Neural crest cell (in vitro differentiated cells): ENCODE measurements around the gene FMN1. TPM values are rescaled to one million over a fixed set of nuclear protein-coding genes. Genes with fewer than 3 reads are reported as not detected.
"Not testable (repeated sequence)": the region's sequence is repeated elsewhere in the genome, so short reads cannot be mapped to it uniquely, and the experiment has no call there.

Source experiments
- DNase-seq: peaks from one replicate; pipeline ENCODE4 v3.0.0; 2021; ENCODE audit warnings: low read depth, mixed read lengths, low spot score
- H3K27ac Mint-ChIP-seq: one replicate; pipeline ENCODE4 v1.8.0; 2021; ENCODE audit warnings: mild to moderate bottlenecking, mixed read lengths; ENCODE audit not compliant: unreplicated experiment
- H3K27me3 Mint-ChIP-seq: 2 replicates; pipeline ENCODE4 v1.8.0; 2021; ENCODE audit warnings: low read depth, mild to moderate bottlenecking, mixed read lengths
- H3K36me3 Mint-ChIP-seq: 2 replicates; pipeline ENCODE4 v1.8.0; 2021; ENCODE audit warnings: low read depth, mild to moderate bottlenecking, mixed read lengths
- H3K4me1 Mint-ChIP-seq: 2 replicates; pipeline ENCODE4 v1.8.0; 2021; ENCODE audit warnings: mixed read lengths
- H3K4me3 Mint-ChIP-seq: one replicate; pipeline ENCODE4 v1.8.0; 2021; ENCODE audit warnings: mild to moderate bottlenecking, mixed read lengths
- H3K9me3 Mint-ChIP-seq: 2 replicates; pipeline ENCODE4 v1.8.0; 2021; ENCODE audit warnings: mixed read lengths
- CTCF ChIP-seq: fragments of 200-600 bp; sonication (generic); conservative IDR thresholded peaks from 2 replicates; pipeline ENCODE4 v1.5.0; 2021; ENCODE audit warnings: antibody characterized with exemption, mild to moderate bottlenecking
- total RNA-seq: library from RNA; stranded (reverse); gene quantifications from 2 replicates; pipeline ENCODE4 v1.2.1, GENCODE V29; 2021

The FMN1 gene
- total RNA-seq, 1 donor from 2014 or later: 0.70 TPM

GRCh38 chr15:33074212-33074611 lies 120.3 kb downstream of the FMN1 start:
- Mint-ChIP-seq H3K4me1 (peaks cover 6% of the 10 kb centered on the region), H3K9me3 (no peaks in the 10 kb centered on the region), H3K36me3 (no peaks in the 10 kb centered on the region), H3K27me3 (no peaks in the 10 kb centered on the region), H3K27ac (no peak overlapping the region), H3K4me3 (no peak overlapping the region)
- TF ChIP-seq CTCF: no peak
- no peak for DNase-seq

GRCh38 chr15:33071451-33071850 lies 123.1 kb downstream of the FMN1 start:
- Mint-ChIP-seq H3K9me3 (no peaks in the 10 kb centered on the region), H3K4me3 (no peak overlapping the region), H3K27me3 (no peaks in the 10 kb centered on the region), H3K36me3 (no peaks in the 10 kb centered on the region), H3K27ac (no peak overlapping the region), H3K4me1 (peaks cover 15% of the 10 kb centered on the region)
- no peak for DNase-seq
- TF ChIP-seq CTCF: no peak

- not testable (repeated sequence) for H3K4me3 Mint-ChIP-seq, H3K27ac Mint-ChIP-seq, H3K9me3 Mint-ChIP-seq, DNase-seq, H3K27me3 Mint-ChIP-seq, H3K36me3 Mint-ChIP-seq
- H3K4me1 Mint-ChIP-seq: peaks cover 15% of the 10 kb centered on the region
These were observed 124.6 kb downstream of the FMN1 start for GRCh38 chr15:33069903-33070302.

GRCh38 chr15:33069161-33069560 lies 125.4 kb downstream of the FMN1 start:
- DNase-seq: no peak
- Mint-ChIP-seq H3K27me3 (peaks cover 2% of the 10 kb centered on the region), H3K4me1 (peaks cover 15% of the 10 kb centered on the region), H3K9me3 (no peaks in the 10 kb centered on the region), H3K4me3 (no peak overlapping the region), H3K27ac (no peak overlapping the region), H3K36me3 (no peaks in the 10 kb centered on the region)
- TF ChIP-seq CTCF: no peak

GRCh38 chr15:33068511-33068990 lies 126.0 kb downstream of the FMN1 start:
- DNase-seq: no peak
- no peaks in the 10 kb centered on the region for H3K9me3 Mint-ChIP-seq
- no peaks in the 10 kb centered on the region for H3K36me3 Mint-ChIP-seq
- TF ChIP-seq CTCF: no peak
- peaks cover 2% of the 10 kb centered on the region for H3K27me3 Mint-ChIP-seq
- H3K4me1 Mint-ChIP-seq: peaks cover 15% of the 10 kb centered on the region
- no peak overlapping the region for H3K4me3 Mint-ChIP-seq
- no peak overlapping the region for H3K27ac Mint-ChIP-seq

- no peak for DNase-seq
These were observed 126.5 kb downstream of the FMN1 start for GRCh38 chr15:33068007-33068481.

More at GRCh38 chr15:33068007-33068481, 126.5 kb downstream of the FMN1 start:
- Mint-ChIP-seq H3K27me3 (peaks cover 2% of the 10 kb centered on the region), H3K36me3 (no peaks in the 10 kb centered on the region), H3K27ac (no peak overlapping the region), H3K4me1 (peaks cover 15% of the 10 kb centered on the region), H3K9me3 (no peaks in the 10 kb centered on the region), H3K4me3 (no peak overlapping the region)
- no peak for TF ChIP-seq CTCF
